Endothelial cell of hepatic sinusoid (primary cell): ENCODE results near the gene HBM.
"Not testable (repeated sequence)": the region's sequence is repeated elsewhere in the genome, so short reads cannot be mapped to it uniquely, and the experiment has no call there.

ENCODE experiments used
- in situ Hi-C: cut with HindIII; loops from 2 replicates; pipeline ENCODE4 v1.10.0; 2017; ENCODE audit warnings: low sequenced_read_pairs

HBM gene

GRCh38 chr16:180681-181564 is 15.1 kb downstream of the HBM start:
- in situ Hi-C loops: no loop called here

GRCh38 chr16:181565-182021 is 15.8 kb downstream of the HBM start:
- in situ Hi-C loops: no loop called here

- in situ Hi-C loops: no loop called here
These were observed 17.2 kb downstream of the HBM start for GRCh38 chr16:183005-183404.

GRCh38 chr16:185213-185612 is 19.4 kb downstream of the HBM start:
- in situ Hi-C loops: no loop called here

- in situ Hi-C loops: no loop called here
These were observed 19.9 kb downstream of the HBM start for GRCh38 chr16:185691-186090.

GRCh38 chr16:187330-187729 is 21.6 kb downstream of the HBM start:
- in situ Hi-C loops: no loop called here

- in situ Hi-C loops: no loop called here
These were observed 22.9 kb downstream of the HBM start for GRCh38 chr16:188674-189073.

- in situ Hi-C loops: no loop called here
These were observed 23.9 kb downstream of the HBM start for GRCh38 chr16:189604-190186.

GRCh38 chr16:191831-192230 is 26.1 kb downstream of the HBM start:
- in situ Hi-C loops: no loop called here

GRCh38 chr16:192686-193085 is 26.9 kb downstream of the HBM start:
- in situ Hi-C loops: no loop called here

- in situ Hi-C loops: no loop called here
These were observed 27.7 kb downstream of the HBM start for GRCh38 chr16:193441-193840.

GRCh38 chr16:194516-194915 is 28.7 kb downstream of the HBM start:
- in situ Hi-C loops: no loop called here

- in situ Hi-C loops: no loop called here
These were observed 34.6 kb downstream of the HBM start for GRCh38 chr16:200388-200787.

GRCh38 chr16:203246-203645 is 37.5 kb downstream of the HBM start:
- in situ Hi-C loops: no loop called here

GRCh38 chr16:204046-204445 is 38.3 kb downstream of the HBM start:
- in situ Hi-C loops: not testable (repeated sequence)

GRCh38 chr16:209359-209758 is 43.6 kb downstream of the HBM start:
- in situ Hi-C loops: not testable (repeated sequence)

GRCh38 chr16:211631-212180 is 45.9 kb downstream of the HBM start:
- in situ Hi-C loops: loop anchor here (5.0 kb wide), 1 partner anchor 36 kb away; no protein-coding TSS in a partner anchor

- in situ Hi-C loops: loop anchor here (5.0 kb wide), 1 partner anchor 34 kb away; no protein-coding TSS in a partner anchor
These were observed 47.2 kb downstream of the HBM start for GRCh38 chr16:212999-213398.
